Loucy (cell line): ENCODE data around the gene TNFRSF11A.

ENCODE experiments used
- H2AFZ ChIP-seq: fragments of 200-600 bp; sonication (generic); 2 replicates; pipeline ENCODE4 v1.6.0; 2016; ENCODE audit warnings: antibody characterized with exemption, mild to moderate bottlenecking, low read length, moderate library complexity
- H3F3A ChIP-seq: fragments of 200-600 bp; 2 replicates; pipeline ENCODE4 v1.6.0; 2016; ENCODE audit warnings: antibody characterized with exemption, low read depth, mild to moderate bottlenecking
- H3K27me3 ChIP-seq: fragments of 200-600 bp; sonication (generic); 2 replicates; pipeline ENCODE4 v1.6.1; 2014; ENCODE audit warnings: low read length, mild to moderate bottlenecking; ENCODE audit not compliant: insufficient read depth, poor library complexity, severe bottlenecking
- H3K36me3 ChIP-seq: fragments of 200-600 bp; sonication (generic); 2 replicates; pipeline ENCODE4 v1.6.1; 2016; ENCODE audit warnings: low read length; ENCODE audit not compliant: insufficient read depth
- H3K4me1 ChIP-seq: fragments of 200-600 bp; sonication (generic); 2 replicates; pipeline ENCODE4 v1.5.1; 2014; ENCODE audit warnings: low read length, mild to moderate bottlenecking; ENCODE audit not compliant: insufficient read depth, poor library complexity, severe bottlenecking
- H3K4me2 ChIP-seq: fragments of 200-600 bp; sonication (generic); 2 replicates; pipeline ENCODE4 v1.6.0; 2014; ENCODE audit warnings: antibody characterized with exemption, low read length, low read depth, mild to moderate bottlenecking; ENCODE audit not compliant: poor library complexity, severe bottlenecking
- H3K4me3 ChIP-seq: fragments of 200-600 bp; sonication (generic); 2 replicates; pipeline ENCODE4 v1.5.1; 2014; ENCODE audit warnings: low read length, mild to moderate bottlenecking, mixed read lengths; ENCODE audit not compliant: poor library complexity, severe bottlenecking
- H3K79me2 ChIP-seq: fragments of 200-600 bp; sonication (generic); 2 replicates; pipeline ENCODE4 v1.6.1; 2014; ENCODE audit warnings: low read length; ENCODE audit not compliant: insufficient read depth
- H3K9ac ChIP-seq: fragments of 200-600 bp; sonication (generic); 2 replicates; pipeline ENCODE4 v1.6.0; 2014; ENCODE audit warnings: mild to moderate bottlenecking, low read depth, low read length, moderate library complexity; ENCODE audit not compliant: poor library complexity, severe bottlenecking
- H3K9me2 ChIP-seq: fragments of 200-600 bp; sonication (generic); replicated peaks from 2 replicates; pipeline ENCODE4 v1.6.1; 2016; ENCODE audit warnings: low read depth, low read length, mixed read lengths
- H3K9me3 ChIP-seq: fragments of 200-600 bp; sonication (generic); 2 replicates; pipeline ENCODE4 v1.6.1; 2014; ENCODE audit warnings: mild to moderate bottlenecking, antibody characterized with exemption, low read length, low read depth; ENCODE audit not compliant: insufficient read depth
- H4K20me1 ChIP-seq: fragments of 200-600 bp; sonication (generic); 2 replicates; pipeline ENCODE4 v1.6.0; 2014; ENCODE audit warnings: antibody characterized with exemption, low read length, mild to moderate bottlenecking; ENCODE audit not compliant: insufficient read depth, poor library complexity, severe bottlenecking
- EZH2phosphoT487 ChIP-seq: fragments of 200-600 bp; IDR thresholded peaks from 2 replicates; pipeline ENCODE4 v1.6.1; 2018; ENCODE audit warnings: antibody characterized with exemption, mild to moderate bottlenecking, moderate library complexity, borderline replicate concordance
- TF ChIP-seq, protein P1 (sequence below): fragments of 200-600 bp; sonication (generic); conservative IDR thresholded peaks from 2 replicates; pipeline ENCODE4 v1.5.1; 2014; ENCODE audit warnings: mild to moderate bottlenecking, antibody characterized with exemption, low read length

Gene TNFRSF11A

DNA sequence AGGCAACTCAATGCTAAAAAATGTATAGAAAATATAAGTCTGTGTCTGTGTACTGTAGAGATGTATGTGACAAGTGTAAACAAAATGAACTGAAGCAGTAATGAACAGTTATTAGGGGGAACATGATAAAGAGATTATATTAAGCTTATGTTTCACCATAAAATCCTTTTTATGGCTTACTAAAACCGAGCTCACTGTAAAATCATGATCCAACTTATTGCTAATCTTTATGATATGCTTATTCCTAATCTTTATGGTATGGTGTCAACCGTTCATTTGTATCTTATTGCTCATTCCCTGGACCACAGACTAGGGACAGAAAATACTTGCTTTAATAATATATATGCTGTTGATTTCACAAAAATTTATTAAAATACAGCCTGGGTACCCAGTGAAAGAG is 62.1 kb downstream of the TNFRSF11A start:
- no peaks in the 10 kb centered on the region for H3K79me2 ChIP-seq
- no peaks in the 10 kb centered on the region for H3F3A ChIP-seq
- H2AFZ ChIP-seq, result no peak overlapping the region
- no peaks in the 10 kb centered on the region for H4K20me1 ChIP-seq
- H3K9me3 ChIP-seq, result no peaks in the 10 kb centered on the region
- TF ChIP-seq, protein P1, sequence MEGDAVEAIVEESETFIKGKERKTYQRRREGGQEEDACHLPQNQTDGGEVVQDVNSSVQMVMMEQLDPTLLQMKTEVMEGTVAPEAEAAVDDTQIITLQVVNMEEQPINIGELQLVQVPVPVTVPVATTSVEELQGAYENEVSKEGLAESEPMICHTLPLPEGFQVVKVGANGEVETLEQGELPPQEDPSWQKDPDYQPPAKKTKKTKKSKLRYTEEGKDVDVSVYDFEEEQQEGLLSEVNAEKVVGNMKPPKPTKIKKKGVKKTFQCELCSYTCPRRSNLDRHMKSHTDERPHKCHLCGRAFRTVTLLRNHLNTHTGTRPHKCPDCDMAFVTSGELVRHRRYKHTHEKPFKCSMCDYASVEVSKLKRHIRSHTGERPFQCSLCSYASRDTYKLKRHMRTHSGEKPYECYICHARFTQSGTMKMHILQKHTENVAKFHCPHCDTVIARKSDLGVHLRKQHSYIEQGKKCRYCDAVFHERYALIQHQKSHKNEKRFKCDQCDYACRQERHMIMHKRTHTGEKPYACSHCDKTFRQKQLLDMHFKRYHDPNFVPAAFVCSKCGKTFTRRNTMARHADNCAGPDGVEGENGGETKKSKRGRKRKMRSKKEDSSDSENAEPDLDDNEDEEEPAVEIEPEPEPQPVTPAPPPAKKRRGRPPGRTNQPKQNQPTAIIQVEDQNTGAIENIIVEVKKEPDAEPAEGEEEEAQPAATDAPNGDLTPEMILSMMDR, result no peak
- TF ChIP-seq EZH2phosphoT487, result no peak
- no peak overlapping the region for H3K4me2 ChIP-seq
- H3K36me3 ChIP-seq, result no peaks in the 10 kb centered on the region
- H3K27me3 ChIP-seq, result no peaks in the 10 kb centered on the region
- H3K4me3 ChIP-seq, result no peak overlapping the region
- H3K4me1 ChIP-seq, result no peaks in the 10 kb centered on the region
- H3K9ac ChIP-seq, result no peak overlapping the region
- no peaks in the 10 kb centered on the region for H3K9me2 ChIP-seq

DNA sequence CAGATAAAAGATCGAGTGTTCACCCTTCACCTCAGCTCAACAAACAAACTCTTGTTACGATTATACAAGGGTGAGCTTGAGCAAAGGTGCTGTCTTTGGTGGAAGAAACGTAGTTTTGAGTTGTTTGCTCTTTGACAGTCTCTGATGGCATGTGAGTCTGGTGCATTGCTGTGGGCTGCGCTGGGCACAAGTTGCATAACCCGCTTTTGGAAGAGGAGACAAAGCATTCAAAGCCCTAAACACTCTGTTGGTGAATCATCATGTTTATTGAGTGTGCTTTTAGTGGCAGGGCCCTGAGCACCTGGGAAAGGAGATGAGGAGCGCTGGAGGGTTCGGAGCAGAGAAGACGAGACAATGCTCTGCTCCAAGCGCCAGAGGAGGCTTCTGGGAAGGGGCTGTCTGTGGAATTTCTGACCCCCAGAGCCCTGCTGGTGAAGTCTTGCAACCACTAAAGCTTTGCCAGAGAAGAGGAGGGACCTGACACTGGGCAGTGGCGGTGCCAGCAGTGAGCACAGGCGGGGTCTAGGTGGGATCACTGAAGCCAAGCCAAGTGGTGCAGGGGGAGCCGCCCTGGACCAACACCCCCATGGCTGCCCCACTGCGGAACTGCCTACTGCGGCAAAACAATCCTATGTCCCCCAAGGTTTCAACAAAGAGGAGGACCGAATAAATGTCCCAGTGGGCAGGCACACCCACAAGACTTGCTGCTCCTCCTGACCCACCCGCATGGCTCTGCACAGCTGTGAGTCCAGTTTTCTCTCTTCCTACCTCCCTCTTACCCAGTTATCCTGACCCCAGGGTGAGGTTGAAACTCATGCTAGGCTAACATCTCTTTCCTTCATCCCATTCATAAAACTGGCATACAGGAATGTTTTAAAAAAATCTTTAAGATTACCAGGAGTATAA is 64.0 kb downstream of the TNFRSF11A start:
- Histone ChIP-seq H3K9me3 (no peaks in the 10 kb centered on the region), H3K36me3 (no peaks in the 10 kb centered on the region), H3K4me1 (no peaks in the 10 kb centered on the region), H4K20me1 (no peaks in the 10 kb centered on the region), H3K4me2 (no peak overlapping the region), H3K27me3 (no peaks in the 10 kb centered on the region), H3K4me3 (no peak overlapping the region), H2AFZ (no peak overlapping the region), H3K9me2 (no peaks in the 10 kb centered on the region), H3K79me2 (no peaks in the 10 kb centered on the region), H3K9ac (no peak overlapping the region), H3F3A (no peaks in the 10 kb centered on the region)
- TF ChIP-seq, protein P1, result no peak
- no peak for TF ChIP-seq EZH2phosphoT487

DNA sequence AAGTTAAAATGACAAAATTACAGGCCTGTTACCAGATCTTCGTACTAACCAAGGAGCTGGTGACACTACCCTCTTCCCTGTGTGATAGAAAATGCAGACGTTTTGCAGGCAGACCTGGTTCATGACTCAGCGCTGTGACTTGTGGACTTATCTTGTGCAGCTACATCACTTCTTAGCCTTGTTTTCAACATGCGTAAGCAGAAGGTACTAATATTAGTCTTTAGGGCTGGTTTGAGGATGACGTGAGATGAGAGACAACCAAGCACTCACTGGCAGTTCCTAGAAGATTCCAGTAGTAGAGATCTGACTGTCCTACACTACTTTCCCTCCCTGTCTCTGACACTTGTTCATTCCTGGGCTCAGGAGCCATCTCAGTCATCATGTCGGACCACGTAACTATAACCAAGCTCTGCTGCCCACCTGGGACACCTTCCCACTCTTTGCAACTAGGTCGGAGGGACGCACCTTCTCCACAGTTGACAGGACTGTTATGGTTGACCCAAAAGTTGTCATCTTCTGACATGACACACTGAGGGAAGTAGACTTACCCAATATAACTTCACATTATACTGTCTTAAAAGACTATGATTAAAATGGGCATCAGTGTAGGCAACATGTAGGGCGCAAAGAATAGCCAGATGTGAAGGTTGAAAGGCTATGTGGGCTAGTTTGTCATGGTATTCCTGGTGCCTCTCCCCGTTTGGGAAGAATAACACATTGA is 64.8 kb downstream of the TNFRSF11A start:
- H3K4me1 ChIP-seq, result no peaks in the 10 kb centered on the region
- no peaks in the 10 kb centered on the region for H3K9me3 ChIP-seq
- H3K36me3 ChIP-seq, result no peaks in the 10 kb centered on the region
- H4K20me1 ChIP-seq, result no peaks in the 10 kb centered on the region
- H3K4me3 ChIP-seq, result no peak overlapping the region
- H3F3A ChIP-seq, result no peaks in the 10 kb centered on the region
- H3K9me2 ChIP-seq, result no peaks in the 10 kb centered on the region
- H3K9ac ChIP-seq, result no peak overlapping the region
- H3K79me2 ChIP-seq, result no peaks in the 10 kb centered on the region
- no peaks in the 10 kb centered on the region for H3K27me3 ChIP-seq
- no peak overlapping the region for H3K4me2 ChIP-seq
- no peak overlapping the region for H2AFZ ChIP-seq
- TF ChIP-seq EZH2phosphoT487, result no peak
- TF ChIP-seq, protein P1, result no peak
